Measurements from ENCODE around the gene PSMB4. TPM values are rescaled to one million over a fixed set of nuclear protein-coding genes. Genes with fewer than 3 reads are reported as not detected.

Gene PSMB4
- total and polyA plus RNA-seq, 2 donors (not counting 1 experiment from before 2014, with no cell fraction given) = 201 to 334 TPM

DNA sequence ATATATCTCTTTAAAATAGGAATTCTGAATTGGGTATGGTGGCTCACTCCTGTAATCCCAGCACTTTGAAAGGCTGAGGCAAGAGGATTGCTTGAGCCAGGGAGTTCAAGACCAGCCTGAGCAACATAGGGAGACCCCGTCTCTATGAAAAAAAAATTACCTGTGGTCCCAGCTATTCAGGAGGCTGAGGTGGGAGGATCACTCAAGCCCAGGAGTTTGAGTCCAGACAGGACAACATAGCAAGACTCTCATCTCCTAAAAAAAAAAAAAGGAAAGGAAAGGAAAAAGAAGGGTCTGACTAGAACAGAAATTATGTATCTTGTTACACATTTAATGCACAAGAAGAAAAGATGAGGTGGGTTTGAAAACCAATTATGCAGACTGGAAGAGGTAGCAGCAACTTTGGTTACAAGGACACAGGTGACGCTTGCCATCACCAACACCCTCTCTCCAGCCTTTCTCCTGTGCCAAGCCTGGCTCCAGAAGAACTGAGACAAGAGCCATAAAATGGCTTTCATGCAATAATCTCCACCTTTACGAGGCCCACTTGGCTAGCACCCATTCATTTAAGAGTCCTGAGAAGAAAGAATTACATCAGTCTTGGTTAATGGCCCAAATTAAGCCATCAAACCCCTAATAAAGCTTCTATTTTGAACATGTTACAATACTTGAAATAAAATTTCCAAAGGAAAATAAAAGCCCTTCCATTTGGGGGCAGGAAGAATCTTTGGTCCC lies 22.1 kb upstream of the PSMB4 start:
- no peaks in the 10 kb centered on the region for H3K4me1 Mint-ChIP-seq
- POLR2A ChIA-PET = no interaction called here
- Histone ChIP-seq H3K36me3 (replicated peaks in 1 of 2; ENCODE audit: control extremely low read depth in 1 of 2, control insufficient read depth in 1 of 2, extremely low read depth in 1 of 2, insufficient read depth in 2 of 2, low read length in 1 of 2) (no peaks in the 10 kb centered on the region), H3K27ac (ENCODE audit: low read length in 2 of 2) (no peak overlapping the region), H3K9ac (ENCODE audit: low read length) (no peak overlapping the region), H3K4me2 (replicated peaks; ENCODE audit: low read depth, low read length, poor library complexity, severe bottlenecking) (no peak overlapping the region), H3K4me3 (ENCODE audit: control extremely low read depth in 1 of 5, extremely low read depth in 1 of 5, insufficient read depth in 1 of 5, low read depth in 2 of 5, low read length in 4 of 5) (no peak overlapping the region), H3K79me2 (ENCODE audit: control insufficient read depth, insufficient read depth, low read length) (no peaks in the 10 kb centered on the region), H3K9me3 (ENCODE audit: control extremely low read depth in 1 of 3, control insufficient read depth in 2 of 3, insufficient read depth in 1 of 3, low read length in 2 of 3) (no peaks in the 10 kb centered on the region), H2AFZ (ENCODE audit: insufficient read depth, low read depth, low read length, poor library complexity, severe bottlenecking) (no peak overlapping the region), H3K4me1 (ENCODE audit: control insufficient read depth in 2 of 2, insufficient read depth in 2 of 2, low read length in 2 of 2) (no peaks in the 10 kb centered on the region), H3K27me3 (replicated peaks in 1 of 4; ENCODE audit: control extremely low read depth in 1 of 4, control insufficient read depth in 3 of 4, insufficient read depth in 4 of 4, low read length in 3 of 4) (no peaks in the 10 kb centered on the region), H4K20me1 (ENCODE audit: control insufficient read depth, insufficient read depth, low read length, poor library complexity, severe bottlenecking) (no peaks in the 10 kb centered on the region)
- CTCF ChIA-PET = no interaction called here
- ATAC-seq (ENCODE audit: low read depth) = no peak
- WGBS (ENCODE audit: insufficient coverage) = 100% methylated on average over 2 of the region's 3 CpGs
- no peaks in the 10 kb centered on the region for H3K9me3 Mint-ChIP-seq (ENCODE audit: insufficient read depth)
- H3K27ac Mint-ChIP-seq = no peak overlapping the region
- DNase-seq = no peak
- no peak for TF ChIP-seq CTCF (IDR thresholded peaks at IDR 0.05)
- TF ChIP-seq EZH2 (IDR thresholded peaks at IDR 0.05; ENCODE audit: borderline replicate concordance, insufficient read depth, low read depth, low read length, poor library complexity, severe bottlenecking) = no peak
- no peak overlapping the region for H3K4me3 Mint-ChIP-seq
- intact Hi-C loops (cut with micrococcal nuclease) = no loop called here
- peaks cover 3% of the 10 kb centered on the region for H3K27me3 Mint-ChIP-seq

DNA sequence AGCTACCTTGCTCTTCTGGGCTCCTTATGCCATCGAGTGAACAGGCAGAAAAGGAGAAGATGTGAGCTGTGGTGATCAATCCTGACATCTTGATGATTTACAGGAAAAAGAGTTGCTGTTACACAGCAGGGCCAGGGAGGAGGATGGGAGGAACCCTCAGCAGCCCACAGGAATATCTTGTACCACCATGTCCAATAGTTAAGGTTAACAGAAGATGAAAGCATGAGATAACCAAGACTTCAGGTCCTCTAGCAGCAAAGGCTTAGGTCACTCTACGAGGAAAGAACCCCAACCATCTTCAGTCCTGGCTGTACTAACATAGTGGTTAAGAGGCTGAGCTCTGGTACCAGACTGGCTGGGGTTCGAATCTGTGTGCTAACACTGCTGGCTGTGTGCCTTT lies 14.8 kb upstream of the PSMB4 start:
- Histone ChIP-seq H3K9ac (ENCODE audit: low read length) (no peak overlapping the region), H3K36me3 (replicated peaks in 1 of 2; ENCODE audit: control extremely low read depth in 1 of 2, control insufficient read depth in 1 of 2, extremely low read depth in 1 of 2, insufficient read depth in 2 of 2, low read length in 1 of 2) (no peaks in the 10 kb centered on the region), H3K27ac (ENCODE audit: low read length in 2 of 2) (no peak overlapping the region), H3K9me3 (ENCODE audit: control extremely low read depth in 1 of 3, control insufficient read depth in 2 of 3, insufficient read depth in 1 of 3, low read length in 2 of 3) (no peaks in the 10 kb centered on the region), H3K4me1 (ENCODE audit: control insufficient read depth in 2 of 2, insufficient read depth in 2 of 2, low read length in 2 of 2) (no peaks in the 10 kb centered on the region), H2AFZ (ENCODE audit: insufficient read depth, low read depth, low read length, poor library complexity, severe bottlenecking) (no peak overlapping the region), H3K27me3 (replicated peaks in 1 of 4; ENCODE audit: control extremely low read depth in 1 of 4, control insufficient read depth in 3 of 4, insufficient read depth in 4 of 4, low read length in 3 of 4) (no peaks in the 10 kb centered on the region), H3K4me2 (replicated peaks; ENCODE audit: low read depth, low read length, poor library complexity, severe bottlenecking) (no peak overlapping the region), H4K20me1 (ENCODE audit: control insufficient read depth, insufficient read depth, low read length, poor library complexity, severe bottlenecking) (no peaks in the 10 kb centered on the region), H3K4me3 (ENCODE audit: control extremely low read depth in 1 of 5, extremely low read depth in 1 of 5, insufficient read depth in 1 of 5, low read depth in 2 of 5, low read length in 4 of 5) (no peak overlapping the region), H3K79me2 (ENCODE audit: control insufficient read depth, insufficient read depth, low read length) (no peaks in the 10 kb centered on the region)
- ATAC-seq (ENCODE audit: low read depth) (no peak), DNase-seq (no peak)
- ChIA-PET POLR2A (no interaction called here), CTCF (interaction anchor here (1.3 kb wide), 1 partner anchor 133 kb away, joined by 3 read pairs; no protein-coding TSS in a partner anchor)
- H3K27me3 Mint-ChIP-seq = no peaks in the 10 kb centered on the region
- no peak for TF ChIP-seq EZH2 (IDR thresholded peaks at IDR 0.05; ENCODE audit: borderline replicate concordance, insufficient read depth, low read depth, low read length, poor library complexity, severe bottlenecking)
- TF ChIP-seq CTCF (IDR thresholded peaks at IDR 0.05) = no peak
- H3K9me3 Mint-ChIP-seq (ENCODE audit: insufficient read depth) = no peaks in the 10 kb centered on the region
- intact Hi-C loops (cut with micrococcal nuclease) = no loop called here
- no peaks in the 10 kb centered on the region for H3K4me1 Mint-ChIP-seq
- WGBS (ENCODE audit: insufficient coverage) = 87% methylated on average over 2 of the region's 3 CpGs
- H3K27ac Mint-ChIP-seq = no peak overlapping the region
- no peak overlapping the region for H3K4me3 Mint-ChIP-seq

All from B cell (primary cell).